Measurements from ENCODE around the gene CAMKV. TPM values are rescaled to one million over a fixed set of nuclear protein-coding genes. Genes with fewer than 3 reads are reported as not detected.
A peak's percentile ranks its signal among the peaks of the same experiment; 100 is the strongest.
"Not testable (repeated sequence)": the region's sequence is repeated elsewhere in the genome, so short reads cannot be mapped to it uniquely, and the experiment has no call there.

Gene CAMKV
- total RNA-seq, 2 donors from 2014 or later: not detected

DNA sequence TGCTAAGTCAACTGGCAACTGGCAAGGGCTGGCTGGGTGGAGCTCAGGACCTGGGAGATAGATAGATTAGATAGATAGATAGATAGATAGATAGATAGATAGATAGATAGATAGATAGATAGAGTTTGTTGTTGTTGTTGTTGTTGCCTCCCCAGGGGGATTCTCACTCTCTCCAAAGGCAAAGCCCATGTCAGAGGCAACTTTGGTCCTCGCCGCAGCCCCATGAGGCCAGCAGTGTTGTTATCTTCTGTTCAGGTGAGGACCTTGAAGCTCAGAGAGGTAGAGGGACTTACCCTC lies 41.4 kb upstream of the CAMKV start:
- Histone ChIP-seq H3K9me3 (no peaks in the 10 kb centered on the region), H3K27ac (no peak overlapping the region), H3K4me1 (peaks cover 0 to 5% of the 10 kb centered on the region in 2 donors), H3K27me3 (no peaks in the 10 kb centered on the region), H3K4me3 (no peak overlapping the region), H3K36me3 (peaks cover 12% of the 10 kb centered on the region)
- TF ChIP-seq, protein P1, sequence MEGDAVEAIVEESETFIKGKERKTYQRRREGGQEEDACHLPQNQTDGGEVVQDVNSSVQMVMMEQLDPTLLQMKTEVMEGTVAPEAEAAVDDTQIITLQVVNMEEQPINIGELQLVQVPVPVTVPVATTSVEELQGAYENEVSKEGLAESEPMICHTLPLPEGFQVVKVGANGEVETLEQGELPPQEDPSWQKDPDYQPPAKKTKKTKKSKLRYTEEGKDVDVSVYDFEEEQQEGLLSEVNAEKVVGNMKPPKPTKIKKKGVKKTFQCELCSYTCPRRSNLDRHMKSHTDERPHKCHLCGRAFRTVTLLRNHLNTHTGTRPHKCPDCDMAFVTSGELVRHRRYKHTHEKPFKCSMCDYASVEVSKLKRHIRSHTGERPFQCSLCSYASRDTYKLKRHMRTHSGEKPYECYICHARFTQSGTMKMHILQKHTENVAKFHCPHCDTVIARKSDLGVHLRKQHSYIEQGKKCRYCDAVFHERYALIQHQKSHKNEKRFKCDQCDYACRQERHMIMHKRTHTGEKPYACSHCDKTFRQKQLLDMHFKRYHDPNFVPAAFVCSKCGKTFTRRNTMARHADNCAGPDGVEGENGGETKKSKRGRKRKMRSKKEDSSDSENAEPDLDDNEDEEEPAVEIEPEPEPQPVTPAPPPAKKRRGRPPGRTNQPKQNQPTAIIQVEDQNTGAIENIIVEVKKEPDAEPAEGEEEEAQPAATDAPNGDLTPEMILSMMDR (IDR thresholded peaks at IDR 0.05): no peak
- DNase-seq (ENCODE audit: low spot score): no peak

DNA sequence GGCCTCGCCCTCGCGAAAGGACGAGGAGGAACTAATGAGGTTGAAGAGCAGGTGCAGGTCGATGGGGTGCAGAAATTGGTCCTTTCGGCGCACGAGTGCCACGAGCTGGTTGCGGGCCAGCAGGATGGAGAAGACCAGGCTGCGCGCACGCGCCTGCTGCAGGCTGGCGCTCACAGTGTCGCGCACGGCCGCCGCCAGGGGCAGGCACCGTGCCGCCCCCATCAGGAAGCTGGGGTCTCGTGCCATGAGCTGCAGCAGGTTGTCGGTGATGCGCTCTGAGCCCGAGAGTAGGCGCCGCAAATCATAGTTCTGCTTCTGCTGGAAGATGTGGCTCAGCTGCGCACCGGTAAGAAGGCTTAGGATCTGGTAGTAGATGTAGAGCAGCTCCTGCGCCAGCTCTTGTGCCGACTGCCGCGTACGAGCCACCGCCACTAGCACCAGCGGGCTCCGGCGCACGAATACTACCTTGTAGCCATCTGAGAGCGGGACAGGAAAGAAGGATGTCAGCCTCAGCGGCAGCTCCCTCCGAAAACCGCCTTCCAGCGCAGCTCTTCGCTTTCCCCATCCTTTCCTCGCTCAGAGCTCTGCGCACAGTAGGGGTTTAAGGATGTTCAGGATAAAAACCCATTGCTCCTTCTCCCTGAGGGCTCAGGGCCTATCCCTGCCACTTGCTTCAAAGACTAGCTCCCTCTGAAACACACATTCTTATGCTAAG lies 40.9 kb upstream of the CAMKV start:
- Histone ChIP-seq H3K36me3 (peaks cover 12% of the 10 kb centered on the region), H3K4me1 (peaks cover 0 to 10% of the 10 kb centered on the region in 2 donors), H3K27ac (no peak overlapping the region), H3K27me3 (no peaks in the 10 kb centered on the region), H3K4me3 (no peak overlapping the region), H3K9me3 (no peaks in the 10 kb centered on the region)
- no peak for DNase-seq (ENCODE audit: low spot score)
- TF ChIP-seq, protein P1 (IDR thresholded peaks at IDR 0.05): no peak

DNA sequence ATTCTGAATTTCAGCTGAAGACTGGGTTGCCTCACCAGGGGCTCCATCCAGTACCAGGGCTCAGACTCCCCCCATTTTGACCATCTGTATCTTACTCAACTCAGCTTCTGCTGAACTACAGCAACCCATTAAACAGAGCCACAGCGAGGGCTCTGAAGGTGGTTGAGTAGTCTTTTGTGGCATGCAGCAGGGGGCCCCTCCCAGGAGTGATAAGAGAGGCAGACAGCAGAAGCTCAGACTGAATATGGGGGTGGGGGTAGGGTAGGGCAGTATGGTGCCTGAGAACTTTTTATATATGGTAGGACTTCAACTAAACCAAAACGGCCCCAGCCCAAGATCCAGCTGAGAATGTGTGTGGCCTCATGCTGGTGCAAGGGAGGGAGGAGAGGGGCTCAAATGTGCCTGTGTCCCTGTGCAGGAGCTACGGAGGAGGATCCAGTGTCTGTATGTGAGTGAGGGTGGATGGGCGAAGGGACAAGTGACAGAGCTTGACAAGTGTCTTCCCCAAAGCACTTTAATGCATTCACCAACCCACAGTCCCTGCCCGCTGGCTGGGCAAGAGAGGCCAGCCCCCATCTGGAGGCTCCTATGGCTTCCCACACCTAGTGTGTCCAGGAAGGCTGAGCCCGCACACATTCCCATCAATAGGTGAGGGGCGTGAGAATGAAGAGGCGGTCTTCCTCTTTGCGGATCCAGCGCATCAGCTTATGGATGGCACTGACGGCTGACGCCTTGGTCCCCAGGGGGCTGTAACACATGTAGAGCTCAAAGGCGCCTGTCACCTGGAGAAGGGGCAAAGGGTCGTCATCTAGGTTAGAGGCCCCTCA lies 38.9 kb upstream of the CAMKV start:
- no peak for DNase-seq (ENCODE audit: low spot score)
- Histone ChIP-seq H3K4me1 (peaks cover 0 to 24% of the 10 kb centered on the region in 2 donors), H3K9me3 (no peaks in the 10 kb centered on the region), H3K4me3 (no peak overlapping the region), H3K27ac (no peak overlapping the region), H3K36me3 (peaks cover 12% of the 10 kb centered on the region), H3K27me3 (no peaks in the 10 kb centered on the region)
- TF ChIP-seq, protein P1 (IDR thresholded peaks at IDR 0.05): no peak

DNA sequence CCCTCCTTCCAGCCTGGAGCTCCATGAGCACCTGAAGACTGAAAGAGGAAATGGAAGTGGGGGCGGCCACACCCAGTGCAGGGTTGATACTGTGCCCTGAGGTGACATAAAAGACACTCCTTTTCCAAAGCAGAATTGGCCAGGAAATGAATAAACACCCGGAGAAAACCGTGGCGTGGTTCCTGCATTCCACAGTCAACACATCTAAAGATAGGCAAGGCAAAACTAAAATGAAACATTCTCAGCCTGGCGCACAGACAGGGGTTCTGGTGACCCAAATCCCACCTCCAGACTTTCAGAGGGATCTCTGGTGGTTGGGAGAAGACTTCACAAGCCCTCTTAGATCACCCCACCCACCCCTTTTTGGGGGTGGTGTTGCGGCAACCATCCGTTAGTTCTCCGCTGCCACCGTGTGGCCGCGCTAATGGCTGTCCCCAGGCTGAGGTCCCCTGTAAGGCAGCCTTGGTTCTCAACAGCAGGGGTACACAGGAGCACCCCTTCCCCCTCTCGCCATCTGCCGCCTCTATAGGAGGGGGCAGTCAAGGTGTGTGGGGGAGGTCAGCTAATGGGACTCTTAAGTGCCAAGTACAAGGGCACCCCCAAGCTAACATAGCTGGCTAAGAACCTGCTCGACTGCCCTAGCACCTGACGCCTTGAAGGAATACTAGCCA lies 36.5 kb upstream of the CAMKV start:
- Histone ChIP-seq H3K4me1 (peaks cover 0 to 36% of the 10 kb centered on the region in 2 donors), H3K36me3 (peaks cover 12% of the 10 kb centered on the region), H3K27me3 (no peaks in the 10 kb centered on the region), H3K9me3 (no peaks in the 10 kb centered on the region), H3K27ac (peak overlapping the region; percentile 48 to 54), H3K4me3 (peak overlapping the region; percentile 7 to 32)
- peak; percentile 64 for DNase-seq (ENCODE audit: low spot score)
- TF ChIP-seq, protein P1 (IDR thresholded peaks at IDR 0.05): peak; percentile 53 to 83

GRCh38 chr3:49904448-49904847 lies 34.7 kb upstream of the CAMKV start:
- H3K9me3 ChIP-seq; H3K27me3 ChIP-seq; H3K36me3 ChIP-seq; DNase-seq (ENCODE audit: low spot score); H3K4me3 ChIP-seq: not testable (repeated sequence)
- Histone ChIP-seq H3K4me1 (peaks cover 0 to 48% of the 10 kb centered on the region in 2 donors), H3K27ac (peak overlapping the region in 1 of 2 donors; percentile 61)
